Lung (tissue), 12 donors: ENCODE data around the gene RRH. TPM values are rescaled to one million over a fixed set of nuclear protein-coding genes. Genes with fewer than 3 reads are reported as not detected.

Source experiments
- ATAC-seq: fragments of 200-7000 bp; cut with Tn5 transposase; one replicate; pipeline ENCODE4 v1.9.1; 2020; ENCODE audit warnings: moderate number of reproducible peaks; ENCODE audit not compliant: insufficient read depth, low FRiP score
- DNase-seq, 3 donors: peaks; one replicate each; pipeline ENCODE4 v3.0.0-alpha.2; 2013 to 2017
- H3K27ac ChIP-seq, 2 donors: one replicate each; pipeline ENCODE4 v1.5.1; 2013; ENCODE audit warnings: mild to moderate bottlenecking in 2 of 2, moderate library complexity in 2 of 2, control low read depth in 1 of 2, inconsistent platforms in 1 of 2, low read depth in 1 of 2, low read length in 1 of 2
- H3K27me3 ChIP-seq, 3 donors: one replicate each; pipeline ENCODE4 v1.5.1; 2013; ENCODE audit warnings: low read length in 2 of 3; ENCODE audit not compliant: control insufficient read depth in 3 of 3, insufficient read depth in 3 of 3
- H3K36me3 ChIP-seq, 4 donors: one replicate each; pipeline ENCODE4 v1.5.1; 2013; ENCODE audit warnings: low read length in 4 of 4, mild to moderate bottlenecking in 1 of 4, moderate library complexity in 1 of 4; ENCODE audit not compliant: control insufficient read depth in 4 of 4, insufficient read depth in 4 of 4
- H3K4me1 ChIP-seq, 5 donors: one replicate each; pipeline ENCODE4 v1.5.1; 2013; ENCODE audit warnings: low read length in 5 of 5, mild to moderate bottlenecking in 2 of 5, moderate library complexity in 1 of 5; ENCODE audit not compliant: control insufficient read depth in 5 of 5, insufficient read depth in 5 of 5
- H3K4me3 ChIP-seq: one replicate; pipeline ENCODE4 v1.5.1; 2013; ENCODE audit warnings: mild to moderate bottlenecking, control low read depth, moderate library complexity
- H3K9ac ChIP-seq, 2 donors: one replicate each; pipeline ENCODE4 v1.5.1; 2013; ENCODE audit warnings: low read length in 2 of 2, control low read depth in 1 of 2; ENCODE audit not compliant: insufficient read depth in 1 of 2
- H3K9me3 ChIP-seq, 4 donors: one replicate each; pipeline ENCODE4 v1.5.1; 2013; ENCODE audit warnings: low read length in 3 of 4, mild to moderate bottlenecking in 1 of 4, moderate library complexity in 1 of 4; ENCODE audit not compliant: control insufficient read depth in 4 of 4, insufficient read depth in 3 of 4
- WGBS, 2 donors: extraction: QIAGEN DNeasy Blood & Tissue Kit; methylation state at CpG; one replicate each; pipeline ENCODE4 v1.1.7; 2013; 5-methylcytosine and 5-hydroxymethylcytosine counted together
- polyA plus RNA-seq, 2 donors: library from polyadenylated mRNA; stranded (reverse); fragments of 200-250 nt; gene quantifications; one replicate each; pipeline ENCODE4 v1.2.1, GENCODE V29; 2013
- total RNA-seq, 2 donors: library from RNA; depleted of rRNA in 1 of 2; stranded (reverse); fragments of >200 nt in 1 of 2; gene quantifications; one replicate each; pipeline ENCODE4 v1.2.1, GENCODE V29; 2014 to 2021
- TF ChIP-seq, protein P1 (sequence below): IDR thresholded peaks from 2 replicates; pipeline ENCODE4 v1.5.1; 2012; ENCODE audit warnings: mild to moderate bottlenecking; ENCODE audit errors: control extremely low read depth, extremely low read depth
- donor health status: control.
- donor health status: control.
- donor health status: Bipolar disorder and iron deficiency.
- donor health status: healthy.
- donor health status: DM: yes; HTN: yes; CAD: no.

RRH gene
- total and polyA plus RNA-seq, 4 donors = 0.10 to 0.21 (median 0.20) TPM; not detected in 1

DNA sequence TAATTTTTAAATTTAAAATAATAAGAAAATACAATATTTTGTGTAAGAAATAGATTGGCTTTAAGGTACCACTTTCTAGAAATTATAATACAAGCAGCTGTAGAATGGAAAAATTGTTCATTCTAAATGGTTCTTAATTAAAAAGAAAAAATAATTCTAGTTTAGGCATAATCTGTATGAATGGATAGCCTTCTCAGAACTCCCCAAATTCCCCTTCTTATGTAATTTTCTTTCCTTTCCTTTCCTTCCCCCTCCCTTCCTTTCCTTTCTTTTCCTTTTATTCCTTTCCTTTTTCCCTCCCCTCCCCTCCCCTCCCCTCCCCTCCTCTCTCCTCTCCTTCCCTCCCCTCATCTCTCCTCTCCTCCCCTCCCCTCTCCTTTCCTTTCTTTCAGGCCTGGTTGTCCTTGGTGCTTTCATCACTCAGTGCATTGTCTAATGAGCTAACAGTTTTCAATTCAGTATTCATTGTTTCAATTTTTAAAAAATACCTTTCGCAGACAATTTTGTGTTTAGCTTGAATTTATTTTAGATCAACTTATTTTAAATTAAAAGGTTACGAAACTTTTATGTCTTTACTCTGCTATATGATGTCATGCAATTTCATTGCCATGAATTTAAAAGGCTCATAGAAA, 49.0 kb downstream of the RRH start:
- Histone ChIP-seq H3K9me3 (peaks cover 0 to 10% (median 0%) of the 10 kb centered on the region in 4 donors), H3K27me3 (no peaks in the 10 kb centered on the region), H3K36me3 (no peaks in the 10 kb centered on the region), H3K4me3 (no peak overlapping the region), H3K4me1 (no peaks in the 10 kb centered on the region), H3K27ac (no peak overlapping the region), H3K9ac (no peak overlapping the region)
- DNase-seq = no peak
- 95 to 99% methylated on average over 2 of the region's 2 CpGs for WGBS, 2 donors
- TF ChIP-seq, protein P1, sequence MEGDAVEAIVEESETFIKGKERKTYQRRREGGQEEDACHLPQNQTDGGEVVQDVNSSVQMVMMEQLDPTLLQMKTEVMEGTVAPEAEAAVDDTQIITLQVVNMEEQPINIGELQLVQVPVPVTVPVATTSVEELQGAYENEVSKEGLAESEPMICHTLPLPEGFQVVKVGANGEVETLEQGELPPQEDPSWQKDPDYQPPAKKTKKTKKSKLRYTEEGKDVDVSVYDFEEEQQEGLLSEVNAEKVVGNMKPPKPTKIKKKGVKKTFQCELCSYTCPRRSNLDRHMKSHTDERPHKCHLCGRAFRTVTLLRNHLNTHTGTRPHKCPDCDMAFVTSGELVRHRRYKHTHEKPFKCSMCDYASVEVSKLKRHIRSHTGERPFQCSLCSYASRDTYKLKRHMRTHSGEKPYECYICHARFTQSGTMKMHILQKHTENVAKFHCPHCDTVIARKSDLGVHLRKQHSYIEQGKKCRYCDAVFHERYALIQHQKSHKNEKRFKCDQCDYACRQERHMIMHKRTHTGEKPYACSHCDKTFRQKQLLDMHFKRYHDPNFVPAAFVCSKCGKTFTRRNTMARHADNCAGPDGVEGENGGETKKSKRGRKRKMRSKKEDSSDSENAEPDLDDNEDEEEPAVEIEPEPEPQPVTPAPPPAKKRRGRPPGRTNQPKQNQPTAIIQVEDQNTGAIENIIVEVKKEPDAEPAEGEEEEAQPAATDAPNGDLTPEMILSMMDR = no peak
- ATAC-seq = no peak

DNA sequence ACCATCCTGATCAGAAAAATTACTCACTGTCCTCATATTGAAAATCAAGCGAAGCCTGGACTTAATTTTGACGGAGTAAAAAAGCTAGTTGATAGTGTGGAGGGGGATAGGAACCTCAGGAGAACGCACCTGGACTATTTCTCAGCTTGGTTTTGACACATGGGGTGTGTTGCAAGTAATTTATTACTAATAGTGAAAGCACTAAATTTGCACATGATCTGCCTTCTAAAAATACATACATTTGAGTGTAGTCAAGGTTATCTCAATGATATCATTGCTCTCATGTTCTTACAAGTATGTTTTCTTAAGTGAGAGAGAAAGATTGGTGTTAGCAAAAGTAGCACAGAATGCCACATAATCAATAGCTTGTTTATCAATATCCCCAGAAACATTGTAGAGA, 49.6 kb downstream of the RRH start:
- DNase-seq (no peak), ATAC-seq (no peak)
- Histone ChIP-seq H3K27ac (no peak overlapping the region), H3K36me3 (no peaks in the 10 kb centered on the region), H3K9me3 (peaks cover 0 to 10% (median 0%) of the 10 kb centered on the region in 4 donors), H3K4me1 (no peaks in the 10 kb centered on the region), H3K4me3 (no peak overlapping the region), H3K27me3 (no peaks in the 10 kb centered on the region), H3K9ac (no peak overlapping the region)
- 77 to 86% methylated on average over 3 of the region's 3 CpGs for WGBS, 2 donors
- TF ChIP-seq, protein P1 = no peak

DNA sequence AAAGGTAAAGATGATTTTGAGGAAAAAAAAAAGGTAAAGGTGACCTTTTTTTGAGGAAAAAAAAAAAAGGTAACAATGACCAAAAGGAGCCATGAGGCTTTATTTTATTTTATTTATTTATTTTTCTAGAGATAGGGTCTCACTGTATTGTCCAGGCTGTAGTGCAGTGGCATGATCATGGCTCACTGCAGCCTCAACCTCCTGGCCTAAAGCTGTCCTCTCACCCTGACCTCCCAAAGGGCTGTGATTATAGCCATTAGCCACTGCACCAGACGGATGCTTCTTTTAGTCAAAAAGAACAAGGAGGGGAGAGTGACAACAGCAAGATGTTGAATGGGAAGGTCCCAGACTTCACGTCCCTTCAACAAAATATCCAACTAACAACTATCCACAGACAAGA, 50.6 kb downstream of the RRH start:
- Histone ChIP-seq H3K4me1 (no peaks in the 10 kb centered on the region), H3K27ac (no peak overlapping the region), H3K9ac (no peak overlapping the region), H3K9me3 (peaks cover 0 to 6% (median 0%) of the 10 kb centered on the region in 4 donors), H3K36me3 (no peaks in the 10 kb centered on the region), H3K4me3 (no peak overlapping the region), H3K27me3 (no peaks in the 10 kb centered on the region)
- 77 to 91% methylated on average over 2 of the region's 2 CpGs for WGBS, 2 donors
- no peak for DNase-seq
- ATAC-seq = no peak
- TF ChIP-seq, protein P1 = no peak

DNA sequence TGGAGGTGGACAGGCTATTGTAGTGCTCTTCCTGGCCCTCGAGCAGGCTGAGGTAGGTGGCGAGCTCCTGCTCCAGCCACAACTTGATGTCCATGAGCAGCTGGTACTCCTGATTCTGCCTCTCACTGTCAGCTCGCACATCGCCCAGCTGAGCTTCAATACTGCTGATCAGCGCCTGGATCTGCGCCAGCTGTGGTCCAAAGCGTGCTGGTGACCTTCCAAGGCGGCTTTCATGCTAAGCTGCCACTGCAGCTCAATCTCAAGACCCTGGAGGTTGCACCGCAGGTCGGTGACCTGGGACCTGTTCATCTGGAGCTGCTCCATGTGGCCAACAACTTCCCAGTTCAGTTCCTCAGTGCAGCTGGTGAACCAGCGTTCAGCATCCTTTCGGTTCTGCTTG, 51.3 kb downstream of the RRH start:
- Histone ChIP-seq H3K9ac (no peak overlapping the region), H3K27me3 (no peaks in the 10 kb centered on the region), H3K9me3 (peaks cover 0 to 6% (median 0%) of the 10 kb centered on the region in 4 donors), H3K4me3 (no peak overlapping the region), H3K36me3 (no peaks in the 10 kb centered on the region), H3K27ac (no peak overlapping the region), H3K4me1 (no peaks in the 10 kb centered on the region)
- WGBS, 2 donors = 79 to 86% methylated on average over 12 of the region's 12 CpGs
- DNase-seq (peak in 1 of 3 donors; percentile 18), ATAC-seq (no peak)
- TF ChIP-seq, protein P1 = no peak
